Mesendoderm (in vitro differentiated cells): ENCODE measurements around the gene CD44.
A peak's percentile ranks its signal among the peaks of the same experiment; 100 is the strongest.
"Not testable (repeated sequence)": the region's sequence is repeated elsewhere in the genome, so short reads cannot be mapped to it uniquely, and the experiment has no call there.

Experiments used
- DNase-seq: peaks from one replicate; pipeline ENCODE4 v3.0.0; 2013
- H2AK5ac ChIP-seq: 2 replicates; pipeline ENCODE4 v1.6.1; 2013; ENCODE audit warnings: low read length, inconsistent platforms
- H2BK120ac ChIP-seq: 2 replicates; pipeline ENCODE4 v1.6.1; 2013; ENCODE audit warnings: low read depth, mild to moderate bottlenecking, low read length, moderate library complexity, mixed read lengths
- H2BK15ac ChIP-seq: replicated peaks from 2 replicates; pipeline ENCODE4 v1.6.1; 2013; ENCODE audit warnings: low read depth, mild to moderate bottlenecking, moderate library complexity
- H2BK5ac ChIP-seq: 2 replicates; pipeline ENCODE4 v1.6.1; 2013; ENCODE audit warnings: low read length, inconsistent platforms
- H3K18ac ChIP-seq: 2 replicates; pipeline ENCODE4 v1.6.1; 2013; ENCODE audit warnings: mild to moderate bottlenecking, low read length, mixed read lengths
- H3K23ac ChIP-seq: one replicate; pipeline ENCODE4 v1.6.1; 2013; ENCODE audit warnings: low read length
- H3K27ac ChIP-seq: 2 replicates; pipeline ENCODE4 v1.5.1; 2013; ENCODE audit warnings: low read depth, mild to moderate bottlenecking, inconsistent platforms, low read length, moderate library complexity
- H3K27me3 ChIP-seq: 2 replicates; pipeline ENCODE4 v1.6.1; 2013; ENCODE audit warnings: low read length, control low read depth, mild to moderate bottlenecking, inconsistent platforms; ENCODE audit not compliant: insufficient read depth, poor library complexity
- H3K36me3 ChIP-seq: 2 replicates; pipeline ENCODE4 v1.6.1; 2013; ENCODE audit warnings: low read length, inconsistent platforms; ENCODE audit not compliant: control insufficient read depth, insufficient read depth
- H3K4ac ChIP-seq: one replicate; pipeline ENCODE4 v1.6.1; 2013; ENCODE audit warnings: low read depth, mild to moderate bottlenecking, low read length, moderate library complexity
- H3K4me1 ChIP-seq: 2 replicates; pipeline ENCODE4 v1.6.1; 2013; ENCODE audit warnings: low read depth, low read length, inconsistent platforms; ENCODE audit not compliant: control insufficient read depth
- H3K4me2 ChIP-seq: 2 replicates; pipeline ENCODE4 v1.6.1; 2013; ENCODE audit warnings: low read length
- H3K4me3 ChIP-seq: 2 replicates; pipeline ENCODE4 v1.5.1; 2013; ENCODE audit warnings: mild to moderate bottlenecking, low read length
- H3K56ac ChIP-seq: one replicate; pipeline ENCODE4 v1.6.1; 2013; ENCODE audit warnings: low read length
- H3K79me1 ChIP-seq: 2 replicates; pipeline ENCODE4 v1.6.1; 2013; ENCODE audit warnings: low read length, inconsistent platforms
- H3K79me2 ChIP-seq: 2 replicates; pipeline ENCODE4 v1.6.1; 2013; ENCODE audit warnings: mild to moderate bottlenecking, low read length; ENCODE audit not compliant: control insufficient read depth, insufficient read depth
- H3K9ac ChIP-seq: 2 replicates; pipeline ENCODE4 v1.6.1; 2013; ENCODE audit warnings: low read length, inconsistent platforms
- H4K5ac ChIP-seq: one replicate; pipeline ENCODE4 v1.6.1; 2013; ENCODE audit warnings: low read length
- H4K8ac ChIP-seq: one replicate; pipeline ENCODE4 v1.6.1; 2013; ENCODE audit warnings: low read depth, mild to moderate bottlenecking, control low read depth, low read length, moderate library complexity
- WGBS: extraction: QIAGEN DNeasy Blood & Tissue Kit; methylation state at CpG from one replicate; pipeline ENCODE4 v1.1.7; 2013; ENCODE audit warnings: low lambda C conversion rate, missing lambda C conversion rate; ENCODE audit not compliant: insufficient coverage; ENCODE audit errors: extremely low coverage; 5-methylcytosine and 5-hydroxymethylcytosine counted together

The CD44 gene

DNA sequence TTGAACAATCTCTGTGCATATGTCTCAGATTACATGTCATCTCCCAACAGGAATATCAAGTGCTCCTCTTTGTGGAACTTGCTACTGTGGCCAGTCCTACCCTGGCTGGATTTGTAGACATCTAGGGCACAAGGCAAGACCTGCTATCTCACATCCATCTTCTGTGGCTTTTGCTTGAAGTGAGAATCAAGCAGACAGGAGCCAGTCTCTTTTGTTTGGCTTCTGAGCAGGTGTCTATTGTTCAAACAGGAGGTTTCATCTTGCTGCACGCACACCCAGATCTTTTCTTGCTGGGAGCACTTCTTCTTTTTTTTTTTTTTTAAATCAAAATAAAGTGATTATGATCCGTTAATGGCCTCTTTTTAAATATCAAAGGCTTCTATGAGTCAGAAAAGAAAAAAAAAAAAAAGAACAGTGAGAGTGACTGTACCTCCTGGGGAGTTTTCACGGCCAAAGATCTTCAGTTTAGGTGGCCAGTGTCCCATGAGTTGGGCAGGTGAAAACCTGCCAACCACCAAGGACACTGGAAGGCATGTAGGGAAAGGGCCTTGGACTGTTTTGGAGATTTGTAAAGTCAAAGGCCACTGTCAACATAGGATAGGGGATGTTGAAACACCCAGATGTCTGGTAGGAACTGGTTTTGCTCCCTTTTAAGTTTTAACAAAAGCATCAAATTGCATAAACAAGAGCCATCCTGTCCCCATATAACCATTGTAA, 78.1 kb downstream of the CD44 start:
- H3K4me1 ChIP-seq, result peaks cover 4% of the 10 kb centered on the region

DNA sequence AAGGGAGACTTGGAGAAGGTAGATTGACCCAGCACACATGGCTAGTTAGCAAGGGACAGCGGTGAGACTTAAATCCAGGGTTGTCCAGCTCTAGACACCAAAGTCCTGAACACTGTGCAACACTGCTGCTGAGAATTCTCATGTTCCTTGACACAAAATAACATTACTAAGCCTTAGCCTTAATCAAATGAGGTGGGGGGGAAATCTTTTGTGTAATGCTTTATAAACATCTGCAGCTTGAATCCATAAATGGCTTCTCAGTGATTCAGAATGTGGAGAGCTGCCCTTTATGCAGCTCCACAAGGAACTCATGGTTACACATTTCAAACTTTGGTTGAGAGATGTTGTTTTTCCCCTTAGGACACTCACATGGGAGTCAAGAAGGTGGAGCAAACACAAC, 80.0 kb downstream of the CD44 start:
- Histone ChIP-seq H4K5ac (no peak overlapping the region), H3K4me2 (no peak overlapping the region), H3K9ac (no peak overlapping the region), H3K56ac (no peak overlapping the region), H3K27me3 (no peaks in the 10 kb centered on the region), H2BK5ac (no peak overlapping the region), H2AK5ac (no peak overlapping the region), H3K23ac (no peak overlapping the region), H2BK120ac (no peak overlapping the region), H3K36me3 (no peaks in the 10 kb centered on the region), H4K8ac (no peak overlapping the region), H3K4ac (no peak overlapping the region), H3K79me2 (no peaks in the 10 kb centered on the region), H3K27ac (no peak overlapping the region), H3K4me3 (no peak overlapping the region), H3K79me1 (no peaks in the 10 kb centered on the region), H3K4me1 (peaks cover 4% of the 10 kb centered on the region), H2BK15ac (no peak overlapping the region), H3K18ac (no peak overlapping the region)
- no peak for DNase-seq
- no CpG with 5 or more reads among the region's 1 CpG for WGBS

More for the DNA sequence above, 78.1 kb downstream of the CD44 start:
- whole genome bisulfite sequencing, result no CpG with 5 or more reads among the region's 3 CpGs
- Histone ChIP-seq H3K79me2 (no peaks in the 10 kb centered on the region), H3K9ac (no peak overlapping the region), H2BK120ac (no peak overlapping the region), H4K5ac (no peak overlapping the region), H3K27me3 (no peaks in the 10 kb centered on the region), H3K4ac (no peak overlapping the region), H3K4me3 (no peak overlapping the region), H3K23ac (no peak overlapping the region), H2AK5ac (no peak overlapping the region), H3K4me2 (no peak overlapping the region), H2BK5ac (no peak overlapping the region), H3K27ac (no peak overlapping the region), H4K8ac (no peak overlapping the region), H2BK15ac (no peak overlapping the region), H3K36me3 (no peaks in the 10 kb centered on the region), H3K56ac (no peak overlapping the region), H3K79me1 (no peaks in the 10 kb centered on the region), H3K18ac (no peak overlapping the region)
- no peak for DNase-seq

DNA sequence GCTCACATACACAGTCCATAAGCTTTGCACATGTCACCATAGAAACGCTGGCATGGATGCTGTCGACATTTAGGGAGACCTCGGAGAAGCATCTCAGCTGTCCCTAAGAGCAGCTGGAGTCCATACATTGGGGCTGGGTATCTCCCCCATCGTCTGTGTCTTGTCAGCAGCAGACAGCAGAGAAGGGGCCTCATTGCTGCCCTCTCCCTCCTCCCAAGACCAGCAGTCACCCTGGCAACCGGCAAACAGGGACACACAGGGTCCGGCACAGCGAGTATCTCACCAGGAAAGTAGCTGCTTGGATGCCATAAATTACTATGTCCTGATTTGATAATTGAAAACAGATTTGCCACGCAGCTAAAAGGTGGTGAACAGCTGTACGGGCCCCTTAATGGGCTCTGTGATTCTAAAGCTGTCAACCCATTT, 84.4 kb downstream of the CD44 start:
- no peaks in the 10 kb centered on the region for H3K27me3 ChIP-seq
- no peak overlapping the region for H3K4ac ChIP-seq
- no peaks in the 10 kb centered on the region for H3K36me3 ChIP-seq
- H4K5ac ChIP-seq, result no peak overlapping the region
- no peaks in the 10 kb centered on the region for H3K79me1 ChIP-seq
- H3K4me3 ChIP-seq, result no peak overlapping the region
- no peak overlapping the region for H2BK5ac ChIP-seq
- H3K23ac ChIP-seq, result no peak overlapping the region
- H3K9ac ChIP-seq, result no peak overlapping the region
- peak; percentile 27 for DNase-seq
- H2BK15ac ChIP-seq, result no peak overlapping the region
- no peak overlapping the region for H2BK120ac ChIP-seq
- H3K4me1 ChIP-seq, result no peaks in the 10 kb centered on the region
- no peak overlapping the region for H2AK5ac ChIP-seq
- H3K18ac ChIP-seq, result no peak overlapping the region
- no peak overlapping the region for H3K4me2 ChIP-seq
- H4K8ac ChIP-seq, result no peak overlapping the region
- no peak overlapping the region for H3K27ac ChIP-seq
- WGBS, result no CpG with 5 or more reads among the region's 9 CpGs
- H3K56ac ChIP-seq, result peak overlapping the region; percentile 15
- no peaks in the 10 kb centered on the region for H3K79me2 ChIP-seq

DNA sequence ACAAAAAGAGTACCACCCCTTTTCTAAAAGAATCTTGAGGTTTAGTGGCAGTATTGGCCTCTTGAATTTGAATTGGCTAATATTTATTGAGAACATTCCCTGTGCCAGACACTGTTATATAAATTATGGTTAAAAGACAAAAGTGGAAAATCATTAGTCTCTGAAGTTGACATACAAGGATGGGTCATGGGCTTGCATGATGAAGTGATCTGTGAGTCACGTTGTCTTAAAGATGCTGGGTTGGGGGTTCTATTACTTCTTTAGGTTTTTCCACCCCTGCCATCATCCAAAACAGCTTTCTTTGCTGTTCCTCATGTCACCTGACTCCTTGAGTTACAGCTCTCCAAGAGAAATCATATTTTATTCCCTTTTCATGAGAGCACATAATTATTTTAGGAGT, 85.0 kb downstream of the CD44 start:
- no peak overlapping the region for H3K23ac ChIP-seq
- H3K27me3 ChIP-seq, result no peaks in the 10 kb centered on the region
- H3K79me1 ChIP-seq, result no peaks in the 10 kb centered on the region
- no peak overlapping the region for H3K27ac ChIP-seq
- no peak overlapping the region for H2BK120ac ChIP-seq
- H3K79me2 ChIP-seq, result no peaks in the 10 kb centered on the region
- H3K4me2 ChIP-seq, result no peak overlapping the region
- H3K56ac ChIP-seq, result no peak overlapping the region
- no peak for DNase-seq
- H4K8ac ChIP-seq, result no peak overlapping the region
- no peak overlapping the region for H2BK15ac ChIP-seq
- no peak overlapping the region for H4K5ac ChIP-seq
- no peak overlapping the region for H3K9ac ChIP-seq
- no peak overlapping the region for H2AK5ac ChIP-seq
- H3K4me1 ChIP-seq, result no peaks in the 10 kb centered on the region
- H3K4me3 ChIP-seq, result no peak overlapping the region
- no peaks in the 10 kb centered on the region for H3K36me3 ChIP-seq
- H3K4ac ChIP-seq, result no peak overlapping the region
- no peak overlapping the region for H3K18ac ChIP-seq
- no peak overlapping the region for H2BK5ac ChIP-seq
- WGBS, result no CpG with 5 or more reads among the region's 1 CpG

DNA sequence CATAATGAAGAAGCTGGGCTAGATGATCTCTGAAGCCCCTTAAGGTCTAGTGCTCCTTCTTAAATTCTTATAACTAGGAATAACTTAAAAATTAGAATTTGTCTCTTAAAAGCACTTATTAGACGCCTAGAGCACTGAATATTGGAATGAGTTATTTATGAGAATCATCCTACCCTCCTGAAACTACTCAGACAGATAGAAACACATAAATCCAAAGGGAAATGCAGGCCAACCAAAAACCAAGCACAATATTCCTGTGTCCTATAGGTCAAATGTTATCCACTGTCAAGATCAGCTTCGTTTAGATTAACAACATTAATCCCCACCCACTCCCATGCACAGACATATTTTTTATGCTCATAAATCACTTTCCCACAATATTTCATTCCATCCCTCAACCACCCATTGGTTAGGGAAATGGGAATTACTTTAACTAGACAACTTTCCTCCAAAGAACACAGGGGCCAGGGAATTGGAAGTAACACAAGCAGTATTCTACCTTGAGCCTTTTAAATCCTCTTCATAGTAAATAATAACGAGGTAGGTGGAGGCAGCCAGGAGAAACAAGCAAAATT, 87.1 kb downstream of the CD44 start:
- H3K18ac ChIP-seq, result no peak overlapping the region
- no peak overlapping the region for H2BK15ac ChIP-seq
- no peak overlapping the region for H4K8ac ChIP-seq
- H2BK5ac ChIP-seq, result no peak overlapping the region
- no peak overlapping the region for H4K5ac ChIP-seq
- no peak overlapping the region for H3K27ac ChIP-seq
- no peak overlapping the region for H3K23ac ChIP-seq
- no CpG with 5 or more reads among the region's 3 CpGs for WGBS
- DNase-seq, result no peak
- H3K79me1 ChIP-seq, result no peaks in the 10 kb centered on the region
- H2AK5ac ChIP-seq, result no peak overlapping the region
- H3K4me3 ChIP-seq, result no peak overlapping the region
- no peaks in the 10 kb centered on the region for H3K27me3 ChIP-seq
- H2BK120ac ChIP-seq, result no peak overlapping the region
- H3K4me1 ChIP-seq, result no peaks in the 10 kb centered on the region
- H3K56ac ChIP-seq, result no peak overlapping the region
- no peaks in the 10 kb centered on the region for H3K36me3 ChIP-seq
- no peak overlapping the region for H3K4ac ChIP-seq
- H3K79me2 ChIP-seq, result no peaks in the 10 kb centered on the region
- no peak overlapping the region for H3K9ac ChIP-seq
- H3K4me2 ChIP-seq, result no peak overlapping the region

DNA sequence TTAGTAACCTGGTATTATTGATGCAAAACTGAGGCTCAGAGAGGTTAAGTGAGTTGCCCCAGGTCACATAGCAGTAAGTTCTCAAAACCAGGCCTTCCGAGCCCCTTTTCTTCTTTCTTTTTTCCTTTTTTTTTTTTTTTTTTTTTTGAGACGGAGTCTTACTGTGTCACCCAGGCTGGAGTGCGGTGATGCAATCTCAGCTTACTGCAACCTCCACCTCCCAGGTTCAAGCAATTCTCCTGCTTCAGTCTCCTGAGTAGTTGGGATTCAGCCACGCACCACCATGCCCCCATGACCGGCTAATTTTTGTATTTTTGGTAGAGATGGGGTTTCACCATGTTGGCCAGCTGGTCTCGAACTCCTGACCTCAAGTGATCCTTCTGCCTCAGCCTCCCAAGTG, 87.8 kb downstream of the CD44 start:
- not testable (repeated sequence) for H2BK120ac ChIP-seq, H3K79me2 ChIP-seq, H3K27ac ChIP-seq, DNase-seq, H2AK5ac ChIP-seq, H3K79me1 ChIP-seq, H2BK15ac ChIP-seq, H3K9ac ChIP-seq, H3K4me2 ChIP-seq, H3K4me3 ChIP-seq, H3K27me3 ChIP-seq, H3K23ac ChIP-seq, H3K18ac ChIP-seq, H4K8ac ChIP-seq, H3K4me1 ChIP-seq, H3K56ac ChIP-seq, H4K5ac ChIP-seq, H2BK5ac ChIP-seq, H3K36me3 ChIP-seq, H3K4ac ChIP-seq
- WGBS, result no CpG with 5 or more reads among the region's 6 CpGs
